GM13977 (cell line): ENCODE measurements around the gene KIFC3.
"Not testable (repeated sequence)": the region's sequence is repeated elsewhere in the genome, so short reads cannot be mapped to it uniquely, and the experiment has no call there.

Experiments used
- DNase-seq: peaks from one replicate; pipeline ENCODE4 v3.0.0; 2012; ENCODE audit warnings: low spot score
- CTCF ChIP-seq: IDR thresholded peaks from 2 replicates; pipeline ENCODE4 v1.5.1; 2012; ENCODE audit warnings: mild to moderate bottlenecking, control low read depth; ENCODE audit not compliant: insufficient read depth; ENCODE audit errors: extremely low read depth, missing control alignments
- in situ Hi-C: fragments of 300-500 bp; cut with MboI; formaldehyde crosslinking; loops from one replicate; pipeline ENCODE4 v1.12.0; 2022; ENCODE audit warnings: low sequenced_read_pairs, low pct_unique_long_range_greater_than_20kb, mixed read lengths, inconsistent platforms; ENCODE audit not compliant: unreplicated experiment

The KIFC3 gene

GRCh38 chr16:57842601-57843000, 40.3 kb upstream of the KIFC3 start:
- no peak for TF ChIP-seq CTCF
- DNase-seq, result no peak
- in situ Hi-C loops, result no loop called here

- DNase-seq, result no peak
- TF ChIP-seq CTCF, result no peak
- in situ Hi-C loops, result no loop called here
Measured at GRCh38 chr16:57840833-57841232, 38.5 kb upstream of the KIFC3 start.

GRCh38 chr16:57838161-57838560, 35.9 kb upstream of the KIFC3 start:
- TF ChIP-seq CTCF, result no peak
- no peak for DNase-seq
- in situ Hi-C loops, result no loop called here

GRCh38 chr16:57837305-57838125, 35.2 kb upstream of the KIFC3 start:
- TF ChIP-seq CTCF, result no peak
- in situ Hi-C loops, result no loop called here
- no peak for DNase-seq

GRCh38 chr16:57835439-57835838, 33.1 kb upstream of the KIFC3 start:
- DNase-seq, in situ Hi-C loops: not testable (repeated sequence)

- DNase-seq, result no peak
- no peak for TF ChIP-seq CTCF
- in situ Hi-C loops, result no loop called here
Measured at GRCh38 chr16:57834936-57835335, 32.6 kb upstream of the KIFC3 start.

- no peak for TF ChIP-seq CTCF
- no peak for DNase-seq
- in situ Hi-C loops, result no loop called here
Measured at GRCh38 chr16:57830890-57831484, 28.7 kb upstream of the KIFC3 start.
